ENCODE results near the gene MAGOH.
"Not testable (repeated sequence)": the region's sequence is repeated elsewhere in the genome, so short reads cannot be mapped to it uniquely, and the experiment has no call there.

Gene MAGOH

DNA sequence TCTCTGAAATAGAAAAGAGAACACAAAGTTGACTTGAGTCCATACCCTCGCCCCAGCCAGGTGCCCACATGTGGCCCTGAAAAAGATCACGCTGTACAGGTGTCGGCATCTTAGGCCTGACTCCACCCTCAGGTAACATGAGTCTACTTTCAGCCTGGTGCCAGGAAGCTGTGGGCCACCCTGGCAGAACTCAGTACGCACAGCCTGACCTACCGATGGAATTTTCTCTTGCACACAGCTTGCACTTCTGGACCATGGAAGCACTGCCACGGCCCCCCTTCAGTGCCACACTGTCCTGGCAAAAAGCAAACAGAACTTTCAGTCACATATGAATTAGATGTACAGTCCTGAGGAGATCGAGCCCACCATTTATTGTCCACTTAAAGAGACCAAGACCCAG, 20.1 kb downstream of the MAGOH start:
- Histone ChIP-seq H3K36me3 (ENCODE audit: insufficient read depth, low read length) (peaks cover 48% of the 10 kb centered on the region), H3K27me3 (ENCODE audit: insufficient read depth, low read length) (no peaks in the 10 kb centered on the region), H3K9ac (ENCODE audit: low read depth, low read length) (no peak overlapping the region), H3K9me3 (ENCODE audit: insufficient read depth, low read depth, low read length) (no peaks in the 10 kb centered on the region), H3K4me1 (ENCODE audit: insufficient read depth, low read length) (peaks cover 12% of the 10 kb centered on the region; the same call in 1 of the 2 replicates), H3K4me3 (ENCODE audit: low read length) (no peak overlapping the region), H3K27ac (ENCODE audit: low read depth, low read length) (no peak overlapping the region)
- 89% methylated on average over 7 of the region's 7 CpGs for WGBS

DNA sequence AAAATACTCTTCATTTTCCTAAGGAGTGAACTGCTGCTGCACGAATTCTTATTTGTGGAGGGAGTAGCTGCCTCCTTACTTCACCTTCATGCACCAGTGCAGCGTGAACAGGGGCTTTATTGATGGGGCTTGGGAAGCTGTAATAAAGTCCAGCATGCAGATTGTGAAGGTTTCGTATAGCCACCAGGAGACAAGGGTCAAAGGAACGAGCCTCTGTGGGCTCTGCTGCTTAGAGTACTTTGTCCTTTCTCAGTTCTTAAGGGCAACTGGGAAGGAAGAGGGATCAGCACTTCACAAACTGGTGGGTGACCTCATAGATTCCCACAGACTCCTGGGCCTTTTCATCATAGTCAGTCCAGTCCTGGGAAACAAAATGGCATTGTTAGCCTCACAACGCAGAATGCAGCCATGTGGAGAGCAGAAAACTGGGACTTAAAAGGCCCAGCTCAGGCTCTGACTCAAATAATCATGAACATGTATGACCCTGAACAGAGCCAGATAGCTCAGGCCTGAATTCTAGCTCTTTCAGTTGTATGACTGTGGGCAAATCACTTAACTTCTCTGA, 23.9 kb downstream of the MAGOH start:
- Histone ChIP-seq H3K36me3 (ENCODE audit: insufficient read depth, low read length) (peaks cover 78% of the 10 kb centered on the region), H3K27ac (ENCODE audit: low read depth, low read length) (no peak overlapping the region), H3K4me1 (ENCODE audit: insufficient read depth, low read length) (peaks cover 3% of the 10 kb centered on the region; the same call in 1 of the 2 replicates), H3K27me3 (ENCODE audit: insufficient read depth, low read length) (no peaks in the 10 kb centered on the region), H3K9me3 (ENCODE audit: insufficient read depth, low read depth, low read length) (no peaks in the 10 kb centered on the region), H3K4me3 (ENCODE audit: low read length) (no peak overlapping the region), H3K9ac (ENCODE audit: low read depth, low read length) (no peak overlapping the region)
- WGBS: 89% methylated on average over 5 of the region's 5 CpGs

DNA sequence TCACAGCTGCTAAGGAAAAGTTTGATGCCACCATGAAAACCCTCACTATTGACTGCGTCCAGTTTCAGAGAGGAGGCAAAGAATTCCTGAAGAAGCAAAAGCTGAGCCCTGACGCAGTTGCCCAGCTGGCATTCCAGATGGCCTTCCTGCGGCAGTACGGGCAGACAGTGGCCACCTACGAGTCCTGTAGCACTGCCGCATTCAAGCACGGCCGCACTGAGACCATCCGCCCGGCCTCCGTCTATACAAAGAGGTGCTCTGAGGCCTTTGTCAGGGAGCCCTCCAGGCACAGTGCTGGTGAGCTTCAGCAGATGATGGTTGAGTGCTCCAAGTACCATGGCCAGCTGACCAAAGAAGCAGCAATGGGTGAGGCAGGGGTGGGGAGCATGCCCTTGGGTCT, 27.4 kb downstream of the MAGOH start:
- H3K4me3 ChIP-seq (ENCODE audit: low read length): no peak overlapping the region
- H3K27me3 ChIP-seq (ENCODE audit: insufficient read depth, low read length): no peaks in the 10 kb centered on the region
- H3K36me3 ChIP-seq (ENCODE audit: insufficient read depth, low read length): peaks cover 87% of the 10 kb centered on the region
- H3K9ac ChIP-seq (ENCODE audit: low read depth, low read length): no peak overlapping the region
- 96% methylated on average over 11 of the region's 11 CpGs for WGBS
- no peak overlapping the region for H3K27ac ChIP-seq (ENCODE audit: low read depth, low read length)
- peaks cover 17% of the 10 kb centered on the region for H3K9me3 ChIP-seq (ENCODE audit: insufficient read depth, low read depth, low read length)
- H3K4me1 ChIP-seq (ENCODE audit: insufficient read depth, low read length): no peaks in the 10 kb centered on the region

DNA sequence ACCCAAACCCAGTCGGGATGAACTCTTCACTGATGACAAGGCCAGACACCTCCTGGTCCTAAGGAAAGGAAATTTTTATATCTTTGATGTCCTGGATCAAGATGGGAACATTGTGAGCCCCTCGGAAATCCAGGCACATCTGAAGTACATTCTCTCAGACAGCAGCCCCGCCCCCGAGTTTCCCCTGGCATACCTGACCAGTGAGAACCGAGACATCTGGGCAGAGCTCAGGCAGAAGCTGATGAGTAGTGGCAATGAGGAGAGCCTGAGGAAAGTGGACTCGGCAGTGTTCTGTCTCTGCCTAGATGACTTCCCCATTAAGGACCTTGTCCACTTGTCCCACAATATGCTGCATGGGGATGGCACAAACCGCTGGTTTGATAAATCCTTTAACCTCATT, 28.0 kb downstream of the MAGOH start:
- Histone ChIP-seq H3K4me3 (ENCODE audit: low read length) (no peak overlapping the region), H3K4me1 (ENCODE audit: insufficient read depth, low read length) (no peaks in the 10 kb centered on the region), H3K9ac (ENCODE audit: low read depth, low read length) (no peak overlapping the region), H3K36me3 (ENCODE audit: insufficient read depth, low read length) (peaks cover 87% of the 10 kb centered on the region), H3K27me3 (ENCODE audit: insufficient read depth, low read length) (no peaks in the 10 kb centered on the region), H3K27ac (ENCODE audit: low read depth, low read length) (no peak overlapping the region), H3K9me3 (ENCODE audit: insufficient read depth, low read depth, low read length) (peaks cover 23% of the 10 kb centered on the region)
- 93% methylated on average over 7 of the region's 7 CpGs for WGBS

DNA sequence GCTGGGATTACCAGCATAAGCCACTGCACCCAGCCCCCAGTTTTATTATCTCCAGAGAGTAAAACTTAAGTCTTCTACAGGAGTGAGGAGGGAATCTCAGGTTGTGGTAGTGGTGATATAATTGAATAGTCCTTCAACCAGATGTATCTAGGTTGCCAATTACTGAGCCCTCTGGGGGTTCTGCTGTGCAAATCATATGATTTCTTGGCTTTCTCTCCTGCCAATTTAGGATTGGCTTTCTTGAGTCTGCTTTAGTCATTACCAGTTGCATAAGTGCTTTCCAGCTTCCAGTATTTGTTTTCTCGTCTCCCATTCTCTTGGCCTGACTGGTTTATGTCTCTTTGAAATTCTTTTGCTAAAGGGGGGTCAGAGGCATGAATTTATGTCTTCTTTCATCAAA, 30.6 kb downstream of the MAGOH start:
- Histone ChIP-seq H3K27me3 (ENCODE audit: insufficient read depth, low read length) (no peaks in the 10 kb centered on the region), H3K9ac (ENCODE audit: low read depth, low read length) (no peak overlapping the region), H3K9me3 (ENCODE audit: insufficient read depth, low read depth, low read length) (peaks cover 39% of the 10 kb centered on the region), H3K4me3 (ENCODE audit: low read length) (no peak overlapping the region), H3K27ac (ENCODE audit: low read depth, low read length) (no peak overlapping the region), H3K36me3 (ENCODE audit: insufficient read depth, low read length) (peaks cover 91% of the 10 kb centered on the region), H3K4me1 (ENCODE audit: insufficient read depth, low read length) (no peaks in the 10 kb centered on the region)
- 100% methylated on average over 1 of the region's 1 CpG for WGBS

DNA sequence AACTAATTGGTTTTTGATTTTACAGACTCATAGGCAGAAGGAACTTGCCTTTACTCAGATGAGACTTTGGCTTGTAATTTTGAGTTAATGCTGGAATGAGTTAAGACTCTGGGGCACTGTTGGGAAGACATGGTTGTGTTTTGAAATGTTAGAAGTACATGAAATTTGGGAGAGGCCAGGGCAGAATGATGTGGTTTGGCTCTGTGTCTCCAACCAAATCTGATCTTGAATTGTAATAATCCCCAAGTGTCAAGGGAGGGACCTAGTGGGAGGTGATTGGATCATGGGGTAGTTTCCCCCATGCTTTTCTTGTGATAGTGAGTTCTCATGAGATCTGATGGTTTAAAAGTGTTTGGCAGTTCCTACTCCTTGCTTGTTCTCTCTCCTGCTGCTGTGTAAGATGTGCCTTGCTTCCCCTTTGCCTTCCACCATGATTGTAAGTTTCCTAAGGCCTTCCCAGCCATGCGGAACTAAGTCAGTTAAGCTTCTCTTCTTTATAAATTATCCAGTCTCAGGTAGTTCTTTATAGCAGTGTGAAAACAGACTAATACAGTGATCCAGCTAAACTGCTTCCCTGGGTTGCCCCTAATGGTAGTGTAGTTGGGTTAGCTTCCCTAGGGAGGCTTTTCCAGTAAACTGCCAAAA, 31.5 kb downstream of the MAGOH start:
- no peak overlapping the region for H3K27ac ChIP-seq (ENCODE audit: low read depth, low read length)
- 100% methylated on average over 1 of the region's 1 CpG for WGBS
- no peak overlapping the region for H3K9ac ChIP-seq (ENCODE audit: low read depth, low read length)
- no peaks in the 10 kb centered on the region for H3K27me3 ChIP-seq (ENCODE audit: insufficient read depth, low read length)
- peaks cover 39% of the 10 kb centered on the region for H3K9me3 ChIP-seq (ENCODE audit: insufficient read depth, low read depth, low read length)
- no peak overlapping the region for H3K4me3 ChIP-seq (ENCODE audit: low read length)
- peaks cover 93% of the 10 kb centered on the region for H3K36me3 ChIP-seq (ENCODE audit: insufficient read depth, low read length)
- no peaks in the 10 kb centered on the region for H3K4me1 ChIP-seq (ENCODE audit: insufficient read depth, low read length)

DNA sequence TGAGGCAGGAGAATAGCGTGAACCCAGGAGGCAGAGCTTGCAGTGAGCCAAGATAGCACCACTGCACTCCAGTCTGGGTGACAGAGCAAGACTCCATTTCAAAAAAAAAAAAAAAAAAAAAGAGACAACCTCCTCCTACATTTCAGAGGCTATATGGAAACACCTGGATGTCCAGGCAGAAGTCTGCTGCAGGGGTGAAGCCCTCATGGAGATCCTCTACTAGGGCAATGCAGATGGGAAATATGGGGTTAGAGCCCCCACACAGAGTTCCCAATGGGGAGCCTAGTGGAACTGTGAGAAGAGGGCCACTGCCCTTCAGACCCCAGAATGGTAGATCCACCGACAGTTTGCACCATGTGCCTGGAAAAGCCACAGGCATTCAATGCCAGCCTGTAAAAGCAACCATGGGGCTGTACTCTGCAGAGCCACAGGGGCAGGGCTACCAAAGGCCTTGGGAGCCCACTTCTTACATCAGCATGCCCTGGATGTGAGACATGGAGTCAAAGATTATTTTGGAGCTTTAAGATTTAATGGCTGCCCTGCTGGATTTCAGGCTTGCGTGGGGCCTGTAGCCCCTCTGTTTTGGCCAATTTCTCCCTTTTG, 32.1 kb downstream of the MAGOH start:
- Histone ChIP-seq H3K36me3 (ENCODE audit: insufficient read depth, low read length) (peaks cover 99% of the 10 kb centered on the region), H3K9me3 (ENCODE audit: insufficient read depth, low read depth, low read length) (peaks cover 39% of the 10 kb centered on the region)
- not testable (repeated sequence) for H3K4me3 ChIP-seq (ENCODE audit: low read length); H3K4me1 ChIP-seq (ENCODE audit: insufficient read depth, low read length); H3K9ac ChIP-seq (ENCODE audit: low read depth, low read length); H3K27me3 ChIP-seq (ENCODE audit: insufficient read depth, low read length); H3K27ac ChIP-seq (ENCODE audit: low read depth, low read length)
- 93% methylated on average over 3 of the region's 3 CpGs for WGBS

DNA sequence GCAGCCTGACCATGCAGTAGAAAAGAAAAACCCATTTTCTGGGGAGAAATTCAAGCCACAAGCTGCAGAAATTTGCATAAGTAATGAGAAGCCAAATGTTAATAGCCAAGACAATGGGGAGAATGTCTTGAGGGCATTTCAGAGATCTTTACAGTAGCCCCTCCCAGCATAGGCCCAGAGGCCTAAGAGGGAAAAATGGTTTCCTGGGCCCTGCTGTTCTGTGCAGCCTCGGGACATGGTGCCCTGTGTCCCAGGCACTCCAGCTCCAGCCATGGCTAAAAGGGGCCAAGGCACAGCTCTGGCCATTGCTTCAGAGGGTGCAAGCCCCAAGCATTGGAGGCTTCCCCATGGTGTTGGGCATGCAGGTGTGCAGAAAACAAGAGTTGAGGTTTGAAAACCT, 32.8 kb downstream of the MAGOH start:
- H3K4me1 ChIP-seq (ENCODE audit: insufficient read depth, low read length); H3K27me3 ChIP-seq (ENCODE audit: insufficient read depth, low read length); H3K4me3 ChIP-seq (ENCODE audit: low read length); H3K9ac ChIP-seq (ENCODE audit: low read depth, low read length); H3K27ac ChIP-seq (ENCODE audit: low read depth, low read length): not testable (repeated sequence)
- H3K36me3 ChIP-seq (ENCODE audit: insufficient read depth, low read length): peaks cover 99% of the 10 kb centered on the region
- peaks cover 39% of the 10 kb centered on the region for H3K9me3 ChIP-seq (ENCODE audit: insufficient read depth, low read depth, low read length)
- WGBS: 96% methylated on average over 1 of the region's 1 CpG

DNA sequence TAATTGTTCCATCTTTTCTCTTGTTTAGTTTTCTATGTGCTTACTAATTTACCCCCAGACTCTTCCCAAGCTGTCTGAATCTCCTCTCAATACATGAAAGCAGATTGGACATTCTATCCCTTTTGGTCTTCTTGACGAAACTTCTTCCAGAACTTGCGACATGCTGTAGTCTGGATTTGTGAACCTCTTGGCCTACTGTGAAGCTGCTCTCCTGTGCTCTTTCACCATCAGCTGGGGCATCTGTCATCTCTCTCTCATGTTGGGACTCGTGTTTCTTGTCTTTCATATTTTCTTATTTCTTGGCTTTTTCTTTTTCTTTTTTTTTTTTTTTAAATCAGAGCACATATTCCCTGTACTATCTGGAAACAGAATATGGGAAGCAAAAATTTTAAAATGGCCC, 34.9 kb downstream of the MAGOH start:
- Histone ChIP-seq H3K36me3 (ENCODE audit: insufficient read depth, low read length) (peaks cover 80% of the 10 kb centered on the region), H3K4me1 (ENCODE audit: insufficient read depth, low read length) (no peaks in the 10 kb centered on the region), H3K27me3 (ENCODE audit: insufficient read depth, low read length) (no peaks in the 10 kb centered on the region), H3K4me3 (ENCODE audit: low read length) (no peak overlapping the region), H3K9me3 (ENCODE audit: insufficient read depth, low read depth, low read length) (peaks cover 39% of the 10 kb centered on the region), H3K27ac (ENCODE audit: low read depth, low read length) (no peak overlapping the region), H3K9ac (ENCODE audit: low read depth, low read length) (no peak overlapping the region)
- 94% methylated on average over 3 of the region's 3 CpGs for WGBS

DNA sequence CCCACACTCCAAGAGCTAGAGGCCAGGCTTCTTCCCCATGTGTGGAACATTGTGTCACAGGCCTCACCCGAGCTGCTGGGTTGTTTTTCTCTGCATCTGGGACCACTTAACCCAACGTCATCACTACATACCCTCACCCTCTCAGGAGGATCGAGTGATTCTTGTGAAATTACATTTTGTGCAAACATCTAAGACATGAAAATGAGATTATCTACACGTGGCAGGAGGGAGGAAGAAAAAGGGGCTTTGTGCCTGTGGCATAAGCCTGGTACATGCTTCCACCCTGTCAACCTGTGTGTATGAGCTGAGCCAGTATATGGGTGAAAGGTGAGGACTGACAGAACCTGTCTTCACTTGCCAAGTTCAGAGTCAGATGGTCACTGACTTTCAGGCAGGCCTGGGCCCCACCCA, 40.1 kb downstream of the MAGOH start:
- Histone ChIP-seq H3K36me3 (ENCODE audit: insufficient read depth, low read length) (peaks cover 28% of the 10 kb centered on the region), H3K27me3 (ENCODE audit: insufficient read depth, low read length) (peaks cover 12% of the 10 kb centered on the region), H3K4me3 (ENCODE audit: low read length) (0 out of 2 replicates have a peak overlapping the region, but pooled peaks have one; percentile 94), H3K4me1 (ENCODE audit: insufficient read depth, low read length) (peaks cover 10% of the 10 kb centered on the region), H3K9ac (ENCODE audit: low read depth, low read length) (no peak overlapping the region), H3K27ac (ENCODE audit: low read depth, low read length) (no peak overlapping the region), H3K9me3 (ENCODE audit: insufficient read depth, low read depth, low read length) (no peaks in the 10 kb centered on the region)
- 90% methylated on average over 4 of the region's 4 CpGs for WGBS

DNA sequence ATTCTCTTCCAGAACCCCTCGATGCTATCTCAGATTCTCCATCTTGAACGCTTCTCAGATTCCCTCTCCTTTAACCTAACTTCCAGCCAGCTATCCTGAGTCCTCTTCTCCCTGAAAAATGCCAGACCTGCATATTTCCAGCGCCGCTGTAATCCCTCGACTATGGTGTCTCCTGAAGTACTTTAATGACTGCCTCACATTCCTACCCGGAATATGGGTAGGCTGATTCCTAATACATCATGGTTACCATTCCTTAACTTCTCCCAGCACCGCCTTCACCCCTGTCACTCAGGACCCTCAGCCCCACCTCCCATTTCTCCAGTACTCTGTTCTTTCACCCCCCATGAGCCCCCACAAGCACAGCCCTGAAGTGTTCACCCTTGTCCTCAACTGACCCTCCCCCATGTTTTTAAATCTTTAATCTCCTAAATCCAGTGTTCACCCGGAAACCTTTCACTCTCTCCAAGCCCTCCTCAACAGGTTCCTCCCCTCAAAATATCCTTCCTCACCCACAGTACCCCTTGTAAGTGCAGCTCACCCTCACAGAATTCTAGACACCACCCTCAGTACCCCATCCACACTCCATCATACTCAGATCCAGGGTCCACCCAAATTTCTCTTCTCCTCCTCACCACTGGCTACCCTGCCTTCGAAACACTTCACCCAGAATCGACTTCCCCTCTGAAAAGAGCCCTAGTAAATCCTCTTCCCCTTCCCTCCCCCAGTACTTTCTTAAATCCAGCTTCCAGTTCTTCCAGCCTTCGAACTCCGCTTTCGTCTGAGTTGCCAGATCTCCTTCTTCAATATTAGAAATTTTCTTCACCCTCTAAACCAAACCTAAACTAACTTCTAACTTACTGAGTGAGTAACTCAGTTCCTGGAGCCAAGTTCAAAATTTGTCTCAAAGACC, 40.8 kb downstream of the MAGOH start:
- H3K9ac ChIP-seq (ENCODE audit: low read depth, low read length): peak overlapping the region; percentile 87
- H3K36me3 ChIP-seq (ENCODE audit: insufficient read depth, low read length): peaks cover 21% of the 10 kb centered on the region
- peaks cover 10% of the 10 kb centered on the region for H3K4me1 ChIP-seq (ENCODE audit: insufficient read depth, low read length)
- peaks cover 12% of the 10 kb centered on the region for H3K27me3 ChIP-seq (ENCODE audit: insufficient read depth, low read length)
- H3K4me3 ChIP-seq (ENCODE audit: low read length): peak overlapping the region; percentile 94
- no peaks in the 10 kb centered on the region for H3K9me3 ChIP-seq (ENCODE audit: insufficient read depth, low read depth, low read length)
- peak overlapping the region; percentile 86 for H3K27ac ChIP-seq (ENCODE audit: low read depth, low read length)
- 42% methylated on average over 13 of the region's 13 CpGs for WGBS

Data from HUES64 (cell line).